ENCODE results near the gene LGR5.

Gene LGR5

GRCh38 chr12:71439613-71440344 lies at the start of gene LGR5:
Gene LGR5 (plus strand): TSS chr12:71439798. CDS start chr12:71440081, 283 bp downstream.
- DNase-seq (ENCODE audit: low read depth in 2 of 2): no peak

GRCh38 chr12:71392521-71393145 lies 47.0 kb upstream of the LGR5 start:
- no peak for DNase-seq (ENCODE audit: low read depth in 2 of 2)

GRCh38 chr12:71393625-71394024 lies 46.0 kb upstream of the LGR5 start:
- no peak for DNase-seq (ENCODE audit: low read depth in 2 of 2)

GRCh38 chr12:71397433-71397954 lies 42.1 kb upstream of the LGR5 start:
- DNase-seq (ENCODE audit: low read depth in 2 of 2): no peak

- DNase-seq (ENCODE audit: low read depth in 2 of 2): no peak
Observed at GRCh38 chr12:71399197-71399596, 40.4 kb upstream of the LGR5 start.

- DNase-seq (ENCODE audit: low read depth in 2 of 2): no peak
Observed at GRCh38 chr12:71400481-71400880, 39.1 kb upstream of the LGR5 start.

- no peak for DNase-seq (ENCODE audit: low read depth in 2 of 2)
Observed at GRCh38 chr12:71405884-71406283, 33.7 kb upstream of the LGR5 start.

GRCh38 chr12:71407732-71408131 lies 31.9 kb upstream of the LGR5 start:
- DNase-seq (ENCODE audit: low read depth in 2 of 2): no peak

GRCh38 chr12:71410844-71411243 lies 28.8 kb upstream of the LGR5 start:
- DNase-seq (ENCODE audit: low read depth in 2 of 2): no peak

GRCh38 chr12:71411635-71412034 lies 28.0 kb upstream of the LGR5 start:
- no peak for DNase-seq (ENCODE audit: low read depth in 2 of 2)

GRCh38 chr12:71415336-71416231 lies 24.0 kb upstream of the LGR5 start:
- DNase-seq (ENCODE audit: low read depth in 2 of 2): no peak

- DNase-seq (ENCODE audit: low read depth in 2 of 2): no peak
Observed at GRCh38 chr12:71417181-71417580, 22.4 kb upstream of the LGR5 start.

GRCh38 chr12:71420775-71421406 lies 18.7 kb upstream of the LGR5 start:
- no peak for DNase-seq (ENCODE audit: low read depth in 2 of 2)

- DNase-seq (ENCODE audit: low read depth in 2 of 2): no peak
Observed at GRCh38 chr12:71425568-71426299, 13.9 kb upstream of the LGR5 start.

GRCh38 chr12:71426300-71427047 lies 13.1 kb upstream of the LGR5 start:
- no peak for DNase-seq (ENCODE audit: low read depth in 2 of 2)

GRCh38 chr12:71430756-71431155 lies 8.8 kb upstream of the LGR5 start:
- no peak for DNase-seq (ENCODE audit: low read depth in 2 of 2)

GRCh38 chr12:71431991-71432390 lies 7.6 kb upstream of the LGR5 start:
- no peak for DNase-seq (ENCODE audit: low read depth in 2 of 2)

GRCh38 chr12:71432936-71433335 lies 6.7 kb upstream of the LGR5 start:
- no peak for DNase-seq (ENCODE audit: low read depth in 2 of 2)

GRCh38 chr12:71436696-71437095 lies 2.9 kb upstream of the LGR5 start:
- DNase-seq (ENCODE audit: low read depth in 2 of 2): no peak

GRCh38 chr12:71438670-71439361 lies 782 bp upstream of the LGR5 start:
- DNase-seq (ENCODE audit: low read depth in 2 of 2): no peak

Data from stimulated activated CD8-positive, alpha-beta memory T cell treated with anti-CD3 and anti-CD28 coated beads, Interleukin-15, amount 100 ng/mL, for 4 hours (primary cell).